ENCODE measurements around the gene STK24. TPM values are rescaled to one million over a fixed set of nuclear protein-coding genes. Genes with fewer than 3 reads are reported as not detected.
A peak's percentile ranks its signal among the peaks of the same experiment; 100 is the strongest.
"Not testable (repeated sequence)": the region's sequence is repeated elsewhere in the genome, so short reads cannot be mapped to it uniquely, and the experiment has no call there.

STK24 gene
- total RNA-seq = 10 to 100 TPM; 35.0 to 56.7 TPM

GRCh38 chr13:98576963-98577835 is at the start of gene STK24:
Gene STK24 (minus strand): TSS chr13:98577107. CDS start chr13:98576786, 321 bp downstream.
- Histone ChIP-seq H3K4me3 (peak within 1 kb of the TSS; percentile 95), H3K9me3 (no peaks in the 10 kb centered on the region), H3K27ac (peak within 1 kb of the TSS; percentile 92 to 97 (median 96)), H3K4me1 (peaks cover 42% of the 10 kb centered on the region), H3K27me3 (no peaks in the 10 kb centered on the region), H3K36me3 (replicated peaks in 1 of 2; ENCODE audit: insufficient read depth in 1 of 2, low read depth in 2 of 2) (no peaks in the 10 kb centered on the region)
- 1 to 2% methylated on average over 12 to 27 of the region's 103 CpGs for WGBS, 2 donors
- intact Hi-C loops (cut with DNase I) = no loop called here
- TF ChIP-seq POLR2A (IDR thresholded peaks at IDR 0.05) (peak in 2 of 3 donors; percentile 58), CTCF (IDR thresholded peaks at IDR 0.05) (no peak)
- peak; percentile 86 for ATAC-seq
- peak; percentile 72 to 80 (median 72) for DNase-seq

- DNase-seq (no peak), ATAC-seq (no peak)
- H3K4me3 ChIP-seq = no peak overlapping the region
- no peak overlapping the region for H3K27ac ChIP-seq
- H3K27me3 ChIP-seq = no peaks in the 10 kb centered on the region
- TF ChIP-seq POLR2A (IDR thresholded peaks at IDR 0.05) = no peak
- TF ChIP-seq CTCF (IDR thresholded peaks at IDR 0.05) = no peak
- no peaks in the 10 kb centered on the region for H3K36me3 ChIP-seq (replicated peaks in 1 of 2; ENCODE audit: insufficient read depth in 1 of 2, low read depth in 2 of 2)
- intact Hi-C loops (cut with DNase I) = no loop called here
- 80% methylated on average over 1 of the region's 1 CpG; no CpG with 5 or more reads in 1 of the 2 donors for WGBS, 2 donors
- H3K9me3 ChIP-seq = no peaks in the 10 kb centered on the region
- H3K4me1 ChIP-seq = peaks cover 10% of the 10 kb centered on the region
These were observed 49.5 kb upstream of the STK24 start for GRCh38 chr13:98626298-98626935.

- ATAC-seq; H3K27me3 ChIP-seq; H3K4me3 ChIP-seq; H3K9me3 ChIP-seq; H3K36me3 ChIP-seq (replicated peaks in 1 of 2; ENCODE audit: insufficient read depth in 1 of 2, low read depth in 2 of 2); DNase-seq; intact Hi-C loops (cut with DNase I); H3K27ac ChIP-seq: not testable (repeated sequence)
- whole genome bisulfite sequencing, 2 donors = 86 to 99% methylated on average over 5 of the region's 5 CpGs
- H3K4me1 ChIP-seq = peaks cover 10% of the 10 kb centered on the region
These were observed 47.7 kb upstream of the STK24 start for GRCh38 chr13:98624589-98624988.

- no peaks in the 10 kb centered on the region for H3K27me3 ChIP-seq
These were observed 46.0 kb upstream of the STK24 start for GRCh38 chr13:98622931-98623331.

More at GRCh38 chr13:98622931-98623331, 46.0 kb upstream of the STK24 start:
- Histone ChIP-seq H3K9me3 (no peaks in the 10 kb centered on the region), H3K4me3 (no peak overlapping the region), H3K4me1 (no peaks in the 10 kb centered on the region), H3K27ac (no peak overlapping the region), H3K36me3 (replicated peaks in 1 of 2; ENCODE audit: insufficient read depth in 1 of 2, low read depth in 2 of 2) (no peaks in the 10 kb centered on the region)
- WGBS, 2 donors = 68 to 81% methylated on average over 6 of the region's 6 CpGs
- no peak for DNase-seq
- no peak for ATAC-seq
- intact Hi-C loops (cut with DNase I) = no loop called here
- TF ChIP-seq CTCF (IDR thresholded peaks at IDR 0.05) (no peak), POLR2A (IDR thresholded peaks at IDR 0.05) (no peak)
